Endothelial cell of umbilical vein (primary cell): ENCODE results near the gene SLC24A3. TPM values are rescaled to one million over a fixed set of nuclear protein-coding genes. Genes with fewer than 3 reads are reported as not detected.

Source experiments
- BruUV-seq: library from RNA; stranded (reverse); fragments of 400-500 nt; replicated peaks from 2 replicates; lab custom pipeline; 2021; lab: Mats Ljungman, UMichigan
- CTCF ChIA-PET: fragments of 300-600, 350-600 bp; sonication (Branson Sonifier 250); formaldehyde crosslinking; loops from one replicate; lab custom pipeline; 2021; ENCODE audit warnings: antibody characterized with exemption, inconsistent platforms; lab: Charles Lee
- POLR2A ChIA-PET: fragments of 300-600, 350-600 bp; sonication (Branson Sonifier 250); formaldehyde crosslinking; loops from one replicate; lab custom pipeline; 2021; ENCODE audit warnings: antibody characterized with exemption, inconsistent platforms; lab: Charles Lee
- DNase-seq: peaks from one replicate; pipeline ENCODE4 v3.0.0-alpha.2; 2011; ENCODE audit warnings: low read depth, low spot score
- FAIRE-seq: peaks from 2 replicates; lab custom pipeline; 2011; peaks lifted over from hg19 to GRCh38; lab: Jason Lieb, UNC
- H2AFZ ChIP-seq: 2 replicates; pipeline ENCODE4 v1.6.0; 2012; ENCODE audit warnings: low read depth, low read length, control low read depth, inconsistent platforms
- H3K27ac ChIP-seq: 2 replicates; pipeline ENCODE4 v1.5.1; 2011; ENCODE audit warnings: low read depth, mild to moderate bottlenecking, control low read depth, low read length, moderate library complexity; ENCODE audit not compliant: insufficient read depth
- H3K27me3 ChIP-seq, 2 experiments: 2 replicates each; pipeline versions ENCODE4 v1.6.0 to v1.6.1; 2011; ENCODE audit warnings: low read length in 2 of 2, mixed read lengths in 1 of 2; ENCODE audit not compliant: control insufficient read depth in 2 of 2, insufficient read depth in 2 of 2
- H3K36me3 ChIP-seq, 2 experiments: 2 replicates in 1 of 2; 3 replicates in 1 of 2; pipeline ENCODE4 v1.5.1; 2011; ENCODE audit warnings: low read length in 2 of 2, mild to moderate bottlenecking in 1 of 2, moderate library complexity in 1 of 2; ENCODE audit not compliant: control insufficient read depth in 2 of 2, insufficient read depth in 2 of 2; ENCODE audit errors: extremely low read depth in 1 of 2
- H3K4me1 ChIP-seq: 3 replicates; pipeline ENCODE4 v1.5.1; 2011; ENCODE audit warnings: mild to moderate bottlenecking, low read length; ENCODE audit not compliant: control insufficient read depth, insufficient read depth; ENCODE audit errors: extremely low read depth
- H3K4me2 ChIP-seq: 2 replicates; pipeline ENCODE4 v1.6.1; 2011; ENCODE audit warnings: low read length, control low read depth, mixed read lengths; ENCODE audit not compliant: insufficient read depth
- H3K4me3 ChIP-seq, 3 experiments: fragments of 200-600 bp in 1 of 3; sonication (generic), shearing (Covaris generic) in 1 of 3; replicated peaks in 1 of 3; 2 replicates each; pipeline ENCODE4 v1.5.1; 2011 to 2016; ENCODE audit warnings: control low read depth in 3 of 3, low read length in 3 of 3, mild to moderate bottlenecking in 2 of 3, inconsistent platforms in 1 of 3, low read depth in 1 of 3, moderate library complexity in 1 of 3; ENCODE audit not compliant: insufficient read depth in 1 of 3
- H3K79me2 ChIP-seq: 2 replicates; pipeline ENCODE4 v1.6.0; 2012; ENCODE audit warnings: low read length, inconsistent platforms; ENCODE audit not compliant: control insufficient read depth, insufficient read depth
- H3K9ac ChIP-seq: replicated peaks from 2 replicates; pipeline ENCODE3; 2011; ENCODE audit warnings: low read length, control low read depth; ENCODE audit not compliant: insufficient read depth; ENCODE audit errors: extremely low read depth
- H3K9me1 ChIP-seq: replicated peaks from 3 replicates; pipeline ENCODE4 v1.6.0; 2011; ENCODE audit warnings: mild to moderate bottlenecking, low read length; ENCODE audit not compliant: control insufficient read depth, insufficient read depth; ENCODE audit errors: extremely low read depth
- H3K9me3 ChIP-seq: replicated peaks from 2 replicates; pipeline ENCODE4 v1.5.1; 2012; ENCODE audit warnings: low read length, inconsistent platforms; ENCODE audit not compliant: control insufficient read depth, insufficient read depth
- H4K20me1 ChIP-seq: replicated peaks from 2 replicates; pipeline ENCODE3; 2011; ENCODE audit warnings: mild to moderate bottlenecking, low read length; ENCODE audit not compliant: control insufficient read depth, insufficient read depth; ENCODE audit errors: extremely low read depth
- FOS ChIP-seq: IDR thresholded peaks from 2 replicates; pipeline ENCODE4 v1.6.1; 2011; ENCODE audit warnings: mild to moderate bottlenecking, low read length, moderate library complexity, borderline replicate concordance; ENCODE audit not compliant: insufficient read depth
- GATA2 ChIP-seq: IDR thresholded peaks from 2 replicates; pipeline ENCODE4 v1.7.0; 2011; ENCODE audit warnings: low read depth, mild to moderate bottlenecking, moderate library complexity, mixed read lengths, low read length; ENCODE audit not compliant: insufficient read length, insufficient read depth
- JUN ChIP-seq: IDR thresholded peaks from 2 replicates; pipeline ENCODE4 v1.6.1; 2011; ENCODE audit warnings: borderline replicate concordance, low read depth; ENCODE audit not compliant: insufficient read length, insufficient read depth
- MAX ChIP-seq: IDR thresholded peaks from 2 replicates; pipeline ENCODE4 v1.6.1; 2011; ENCODE audit not compliant: insufficient read depth, insufficient read length
- MYC ChIP-seq: IDR thresholded peaks from one replicate; pipeline ENCODE4 v1.6.1; 2011; ENCODE audit warnings: mild to moderate bottlenecking, low read depth, low read length
- POLR2AphosphoS5 ChIP-seq: IDR thresholded peaks from 2 replicates; pipeline ENCODE4 v1.6.1; 2012; ENCODE audit warnings: low read depth, mild to moderate bottlenecking, control low read depth, low read length, moderate library complexity; ENCODE audit not compliant: insufficient read depth
- dilution Hi-C: fragments of 300-500 bp; cut with MboI; formaldehyde crosslinking; loops from one replicate; pipeline ENCODE4 v1.15.0; 2019; ENCODE audit warnings: low sequenced_read_pairs; ENCODE audit not compliant: extremely low pct_ligation_motif_present
- intact Hi-C: fragments of 100-400 bp; cut with micrococcal nuclease; formaldehyde crosslinking; loops from one replicate; pipeline ENCODE4 v1.10.0; 2022
- polyA plus RNA-seq, 4 experiments: library from polyadenylated mRNA; depleted of rRNA in 3 of 4; stranded (reverse) in 3 of 4; unstranded in 1 of 4; fragments of >200 nt; gene quantifications; 2 replicates each; pipeline versions ENCODE4 v1.2.1 to v1.2.3, GENCODE V29; 2011 to 2012; ENCODE audit warnings: missing spikeins in 1 of 4
- total RNA-seq: library from RNA; stranded (reverse); gene quantifications from 2 replicates; pipeline ENCODE4 v1.2.3, GENCODE V29; 2021

Gene SLC24A3
- total and polyA plus RNA-seq, 2 donors (not counting 3 experiments of a cell fraction or from before 2014, with no cell fraction given) = not detected

DNA sequence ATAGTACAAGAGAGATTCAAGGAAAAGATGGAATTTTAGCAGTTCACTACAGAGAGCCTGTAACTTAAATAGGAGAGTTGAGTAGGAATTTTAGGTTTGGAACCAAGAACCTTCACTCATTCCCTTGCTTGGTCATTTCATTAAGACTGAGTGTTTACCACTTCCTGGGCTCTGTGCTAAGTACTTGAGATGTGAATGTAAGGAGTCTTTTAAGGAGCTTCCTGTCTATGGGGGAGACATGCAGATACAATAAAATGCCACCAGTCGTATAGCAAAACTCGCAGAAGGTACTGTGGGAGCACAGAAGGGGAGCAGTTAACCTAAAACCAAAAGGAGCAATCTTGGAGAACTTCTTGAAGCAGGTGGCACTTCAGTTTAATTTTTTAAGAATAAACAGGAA is 204.2 kb downstream of the SLC24A3 start:
- dilution Hi-C loops (no loop called here), intact Hi-C loops (no loop called here)
- H3K9me1 ChIP-seq = no peaks in the 10 kb centered on the region
- POLR2A ChIA-PET = no interaction called here
- H2AFZ ChIP-seq = no peak overlapping the region
- no peaks in the 10 kb centered on the region for H3K27me3 ChIP-seq
- CTCF ChIA-PET = no interaction called here
- H3K9me3 ChIP-seq = no peaks in the 10 kb centered on the region
- no peaks in the 10 kb centered on the region for H3K36me3 ChIP-seq
- FAIRE-seq = no peak
- no peak for TF ChIP-seq MYC
- TF ChIP-seq FOS = no peak
- no peak for TF ChIP-seq MAX
- DNase-seq = no peak
- no TSS peak for BruUV-seq
- H4K20me1 ChIP-seq = no peaks in the 10 kb centered on the region
- no peaks in the 10 kb centered on the region for H3K4me1 ChIP-seq
- no peak overlapping the region for H3K4me2 ChIP-seq
- no peak overlapping the region for H3K4me3 ChIP-seq
- H3K27ac ChIP-seq = no peak overlapping the region
- H3K79me2 ChIP-seq = no peaks in the 10 kb centered on the region
- no peak overlapping the region for H3K9ac ChIP-seq

GRCh38 chr20:19419396-19419795 is 207.0 kb downstream of the SLC24A3 start:
- DNase-seq (no peak), FAIRE-seq (no peak)
- ChIA-PET POLR2A (no interaction called here), CTCF (no interaction called here)
- no peaks in the 10 kb centered on the region for H3K79me2 ChIP-seq
- no peaks in the 10 kb centered on the region for H3K9me1 ChIP-seq
- H3K9me3 ChIP-seq = no peaks in the 10 kb centered on the region
- H3K4me3 ChIP-seq = no peak overlapping the region
- no peak overlapping the region for H2AFZ ChIP-seq
- BruUV-seq = no TSS peak
- no peak overlapping the region for H3K4me2 ChIP-seq
- no peaks in the 10 kb centered on the region for H3K36me3 ChIP-seq
- no peak overlapping the region for H3K9ac ChIP-seq
- H4K20me1 ChIP-seq = no peaks in the 10 kb centered on the region
- TF ChIP-seq GATA2 (no peak), MAX (no peak), JUN (no peak), POLR2AphosphoS5 (no peak)
- intact Hi-C loops (no loop called here), dilution Hi-C loops (no loop called here)
- no peaks in the 10 kb centered on the region for H3K4me1 ChIP-seq
- H3K27me3 ChIP-seq = no peaks in the 10 kb centered on the region
- H3K27ac ChIP-seq = no peak overlapping the region
